ENCODE measurements around the gene RFESD.
A peak's percentile ranks its signal among the peaks of the same experiment; 100 is the strongest.

Gene RFESD

GRCh38 chr5:95646569-95647431 lies at the start of gene RFESD:
TSS of gene RFESD (plus strand) at chr5:95646777. CDS start at chr5:95652272, 5,495 bp downstream.
- DNase-seq (ENCODE audit: low read depth), result peak; percentile 88

- no peak for DNase-seq (ENCODE audit: low read depth)
Observed at GRCh38 chr5:95599252-95599651, 47.3 kb upstream of the RFESD start.

GRCh38 chr5:95600557-95600956 lies 46.0 kb upstream of the RFESD start:
- DNase-seq (ENCODE audit: low read depth), result no peak

GRCh38 chr5:95605786-95606185 lies 40.8 kb upstream of the RFESD start:
- DNase-seq (ENCODE audit: low read depth), result no peak

GRCh38 chr5:95606419-95606818 lies 40.2 kb upstream of the RFESD start:
- DNase-seq (ENCODE audit: low read depth), result no peak

- DNase-seq (ENCODE audit: low read depth), result no peak
Observed at GRCh38 chr5:95609711-95610110, 36.9 kb upstream of the RFESD start.

- DNase-seq (ENCODE audit: low read depth), result no peak
Observed at GRCh38 chr5:95610546-95610945, 36.0 kb upstream of the RFESD start.

GRCh38 chr5:95611396-95611795 lies 35.2 kb upstream of the RFESD start:
- DNase-seq (ENCODE audit: low read depth), result no peak

GRCh38 chr5:95613514-95613913 lies 33.1 kb upstream of the RFESD start:
- DNase-seq (ENCODE audit: low read depth), result no peak

GRCh38 chr5:95615164-95615467 lies 31.5 kb upstream of the RFESD start:
- no peak for DNase-seq (ENCODE audit: low read depth)

- DNase-seq (ENCODE audit: low read depth), result no peak
Observed at GRCh38 chr5:95617057-95617456, 29.5 kb upstream of the RFESD start.

GRCh38 chr5:95619096-95619495 lies 27.5 kb upstream of the RFESD start:
- no peak for DNase-seq (ENCODE audit: low read depth)

GRCh38 chr5:95619514-95620029 lies 27.0 kb upstream of the RFESD start:
- DNase-seq (ENCODE audit: low read depth), result no peak

- peak; percentile 30 for DNase-seq (ENCODE audit: low read depth)
Observed at GRCh38 chr5:95620030-95620869, 26.3 kb upstream of the RFESD start, which contains the start of gene GPR150. TSS of gene GPR150 (plus strand) at chr5:95620087. CDS start at chr5:95620276, 189 bp downstream.

- peak; percentile 12 for DNase-seq (ENCODE audit: low read depth)
Observed at GRCh38 chr5:95620870-95621838, 25.4 kb upstream of the RFESD start.

- no peak for DNase-seq (ENCODE audit: low read depth)
Observed at GRCh38 chr5:95621839-95622629, 24.5 kb upstream of the RFESD start.

- DNase-seq (ENCODE audit: low read depth), result no peak
Observed at GRCh38 chr5:95623706-95624105, 22.9 kb upstream of the RFESD start.

GRCh38 chr5:95624368-95624767 lies 22.2 kb upstream of the RFESD start:
- no peak for DNase-seq (ENCODE audit: low read depth)

GRCh38 chr5:95626701-95627100 lies 19.9 kb upstream of the RFESD start:
- no peak for DNase-seq (ENCODE audit: low read depth)

- no peak for DNase-seq (ENCODE audit: low read depth)
Observed at GRCh38 chr5:95627971-95628810, 18.4 kb upstream of the RFESD start.
